ENCODE data around the gene SAMD15.

- TF ChIP-seq CTCF (conservative IDR thresholded peaks at IDR 0.05 in 1 of 2, IDR thresholded peaks at IDR 0.05 in 1 of 2; ENCODE audit: low read depth in 1 of 2, low read length in 2 of 2) = no peak
- no peak for TF ChIP-seq EZH2 (IDR thresholded peaks at IDR 0.05; ENCODE audit: low read length, missing control alignments)
Measured at GRCh38 chr14:77359626-77360025, 17.6 kb upstream of the SAMD15 start.

Measured in fibroblast of lung (primary cell).